DND-41 (cell line): ENCODE data around the gene FUNDC2.

ENCODE experiments used
- CTCF ChIP-seq: IDR thresholded peaks from 2 replicates; pipeline ENCODE4 v1.5.1; 2012; ENCODE audit warnings: borderline replicate concordance, low read length, moderate library complexity, mild to moderate bottlenecking; ENCODE audit not compliant: poor library complexity, severe bottlenecking; ENCODE audit errors: extremely low read depth
- EZH2 ChIP-seq: IDR thresholded peaks from 3 replicates; pipeline ENCODE4 v1.6.1; 2012; ENCODE audit warnings: borderline replicate concordance, low read depth, mild to moderate bottlenecking, moderate library complexity, low read length, inconsistent platforms; ENCODE audit not compliant: severe bottlenecking

- no peak for TF ChIP-seq CTCF
- no peak for TF ChIP-seq EZH2
Observed at GRCh38 chrX:154979629-154980028, 47.0 kb upstream of the FUNDC2 start.
